SK-N-SH treated with all-trans-retinoic acid at 6 μM for 48 hours (cell line): ENCODE measurements around the gene KLHDC7A.

Experiments used
- OSR1 ChIP-seq: fragments of 250-450 bp; sonication (Bioruptor Pico); IDR thresholded peaks from 2 replicates; pipeline ENCODE4 v1.8.0; 2022; ENCODE audit warnings: moderate library complexity, mild to moderate bottlenecking, inconsistent platforms
- RARB ChIP-seq: fragments of 250-450 bp; sonication (Bioruptor Pico); IDR thresholded peaks from 2 replicates; pipeline ENCODE4 v1.8.0; 2021; ENCODE audit warnings: mild to moderate bottlenecking, moderate library complexity
- ZNF8 ChIP-seq: fragments of 450-650 bp; formaldehyde crosslinking; IDR thresholded peaks from 2 replicates; pipeline ENCODE4 v1.5.0; 2020; ENCODE audit warnings: mild to moderate bottlenecking, moderate library complexity
- TF ChIP-seq, protein P1 (sequence below): fragments of 250-450 bp; sonication (Bioruptor Pico); IDR thresholded peaks from 2 replicates; pipeline ENCODE4 v1.8.0; 2020; ENCODE audit warnings: mild to moderate bottlenecking, moderate library complexity, borderline replicate concordance
- TF ChIP-seq, protein P2 (sequence below): fragments of 250-450 bp; sonication (Bioruptor Pico); IDR thresholded peaks from 2 replicates; pipeline ENCODE4 v1.8.0; 2021; ENCODE audit warnings: low read depth, mild to moderate bottlenecking, moderate library complexity, borderline replicate concordance

DNA sequence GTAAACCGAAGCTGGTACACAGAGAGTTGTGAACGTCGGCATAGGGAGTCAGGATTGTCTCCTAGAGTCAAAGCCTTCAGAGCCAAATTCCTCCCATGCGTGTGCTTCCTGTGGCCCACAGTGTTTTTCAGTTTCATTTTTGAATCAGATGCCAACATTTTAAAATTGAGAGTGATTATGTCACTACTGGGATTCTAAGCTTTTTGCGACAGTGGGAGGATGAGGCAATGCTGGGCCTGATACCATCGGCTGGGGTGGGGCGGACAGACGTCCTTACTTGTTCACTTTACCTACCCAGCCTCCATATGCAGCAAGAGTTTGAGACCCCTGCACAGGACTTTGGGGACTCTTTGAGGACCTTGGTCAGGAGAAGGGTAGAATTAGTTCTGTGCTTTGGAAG, 1.3 kb upstream of the KLHDC7A start:
- TF ChIP-seq OSR1 (CRISPR knock-in tag), result no peak
- TF ChIP-seq, protein P1, sequence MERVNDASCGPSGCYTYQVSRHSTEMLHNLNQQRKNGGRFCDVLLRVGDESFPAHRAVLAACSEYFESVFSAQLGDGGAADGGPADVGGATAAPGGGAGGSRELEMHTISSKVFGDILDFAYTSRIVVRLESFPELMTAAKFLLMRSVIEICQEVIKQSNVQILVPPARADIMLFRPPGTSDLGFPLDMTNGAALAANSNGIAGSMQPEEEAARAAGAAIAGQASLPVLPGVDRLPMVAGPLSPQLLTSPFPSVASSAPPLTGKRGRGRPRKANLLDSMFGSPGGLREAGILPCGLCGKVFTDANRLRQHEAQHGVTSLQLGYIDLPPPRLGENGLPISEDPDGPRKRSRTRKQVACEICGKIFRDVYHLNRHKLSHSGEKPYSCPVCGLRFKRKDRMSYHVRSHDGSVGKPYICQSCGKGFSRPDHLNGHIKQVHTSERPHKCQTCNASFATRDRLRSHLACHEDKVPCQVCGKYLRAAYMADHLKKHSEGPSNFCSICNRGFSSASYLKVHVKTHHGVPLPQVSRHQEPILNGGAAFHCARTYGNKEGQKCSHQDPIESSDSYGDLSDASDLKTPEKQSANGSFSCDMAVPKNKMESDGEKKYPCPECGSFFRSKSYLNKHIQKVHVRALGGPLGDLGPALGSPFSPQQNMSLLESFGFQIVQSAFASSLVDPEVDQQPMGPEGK (CRISPR knock-in tag), result no peak
- no peak for TF ChIP-seq RARB (CRISPR knock-in tag)
- TF ChIP-seq, protein P2, sequence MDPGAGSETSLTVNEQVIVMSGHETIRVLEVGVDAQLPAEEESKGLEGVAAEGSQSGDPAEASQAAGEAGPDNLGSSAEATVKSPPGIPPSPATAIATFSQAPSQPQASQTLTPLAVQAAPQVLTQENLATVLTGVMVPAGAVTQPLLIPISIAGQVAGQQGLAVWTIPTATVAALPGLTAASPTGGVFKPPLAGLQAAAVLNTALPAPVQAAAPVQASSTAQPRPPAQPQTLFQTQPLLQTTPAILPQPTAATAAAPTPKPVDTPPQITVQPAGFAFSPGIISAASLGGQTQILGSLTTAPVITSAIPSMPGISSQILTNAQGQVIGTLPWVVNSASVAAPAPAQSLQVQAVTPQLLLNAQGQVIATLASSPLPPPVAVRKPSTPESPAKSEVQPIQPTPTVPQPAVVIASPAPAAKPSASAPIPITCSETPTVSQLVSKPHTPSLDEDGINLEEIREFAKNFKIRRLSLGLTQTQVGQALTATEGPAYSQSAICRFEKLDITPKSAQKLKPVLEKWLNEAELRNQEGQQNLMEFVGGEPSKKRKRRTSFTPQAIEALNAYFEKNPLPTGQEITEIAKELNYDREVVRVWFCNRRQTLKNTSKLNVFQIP, result no peak
- TF ChIP-seq ZNF8 (CRISPR knock-in tag), result no peak
